ENCODE data around the gene QKI. TPM values are rescaled to one million over a fixed set of nuclear protein-coding genes. Genes with fewer than 3 reads are reported as not detected.

QKI gene
- total and polyA plus RNA-seq, 2 donors (not counting 1 experiment from before 2014, with no cell fraction given) = 129 to 224 TPM

DNA sequence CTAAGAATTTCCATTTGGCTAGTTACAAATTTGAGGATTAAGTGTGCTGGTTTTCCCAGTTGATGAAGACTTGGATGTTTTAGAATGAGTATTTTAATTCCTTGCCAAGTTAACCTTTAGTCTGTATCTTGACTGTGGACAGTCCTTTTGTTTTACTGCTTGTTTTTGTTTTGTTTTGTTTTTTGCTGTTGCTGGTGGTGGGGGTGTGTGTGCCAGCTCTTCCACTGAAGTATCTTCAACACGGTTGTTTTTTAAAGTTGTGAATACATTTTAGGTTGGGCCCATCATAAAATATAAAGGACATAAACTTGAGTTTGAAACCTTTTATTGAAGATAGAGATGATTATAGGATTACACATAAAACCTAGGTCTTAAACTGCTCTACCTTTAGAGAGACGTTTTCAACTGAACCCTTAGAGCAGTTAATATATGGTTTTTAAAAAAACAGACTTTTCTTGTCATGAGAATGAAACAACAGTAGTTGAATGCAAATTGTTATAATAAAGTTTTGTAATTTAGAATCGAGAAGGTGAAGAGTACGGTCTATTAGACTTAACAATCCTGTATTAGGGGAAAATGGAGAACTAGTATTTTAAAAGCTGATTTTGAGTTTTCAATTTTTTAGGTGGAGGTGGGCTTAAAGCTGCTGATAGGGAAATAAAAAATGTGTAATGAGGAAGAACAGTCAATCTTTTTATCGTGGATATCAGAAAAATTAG is 4.0 kb downstream of the QKI start:
- Histone ChIP-seq H3K79me2 (ENCODE audit: control insufficient read depth, insufficient read depth, low read length) (peaks cover 82% of the 10 kb centered on the region), H2AFZ (ENCODE audit: low read length) (no peak overlapping the region), H3K9me3 (ENCODE audit: control insufficient read depth, insufficient read depth, low read depth, low read length) (no peaks in the 10 kb centered on the region), H3K4me1 (ENCODE audit: control insufficient read depth, extremely low read depth, insufficient read depth, low read length) (peaks cover 6% of the 10 kb centered on the region), H3K27ac (ENCODE audit: insufficient read depth, low read length) (peak overlapping the region; percentile 0), H3K36me3 (ENCODE audit: control insufficient read depth, insufficient read depth, low read length) (no peaks in the 10 kb centered on the region), H3K4me2 (ENCODE audit: extremely low read depth, insufficient read depth, low read length) (peak overlapping the region; percentile 76), H3K27me3 (ENCODE audit: control insufficient read depth, insufficient read depth, low read length) (no peaks in the 10 kb centered on the region), H3K9ac (ENCODE audit: insufficient read depth, low read length) (no peak overlapping the region), H4K20me1 (ENCODE audit: control insufficient read depth, extremely low read depth, insufficient read depth, low read length) (no peaks in the 10 kb centered on the region), H3K4me3 (replicated peaks in 1 of 4; ENCODE audit: control extremely low read depth in 1 of 4, insufficient read depth in 1 of 4, low read depth in 3 of 4, low read length in 4 of 4) (peak overlapping the region; percentile 26 to 95 (median 60))
- TF ChIP-seq EZH2 (IDR thresholded peaks at IDR 0.05; ENCODE audit: low read length, missing control alignments) = no peak
- TF ChIP-seq, protein P1, sequence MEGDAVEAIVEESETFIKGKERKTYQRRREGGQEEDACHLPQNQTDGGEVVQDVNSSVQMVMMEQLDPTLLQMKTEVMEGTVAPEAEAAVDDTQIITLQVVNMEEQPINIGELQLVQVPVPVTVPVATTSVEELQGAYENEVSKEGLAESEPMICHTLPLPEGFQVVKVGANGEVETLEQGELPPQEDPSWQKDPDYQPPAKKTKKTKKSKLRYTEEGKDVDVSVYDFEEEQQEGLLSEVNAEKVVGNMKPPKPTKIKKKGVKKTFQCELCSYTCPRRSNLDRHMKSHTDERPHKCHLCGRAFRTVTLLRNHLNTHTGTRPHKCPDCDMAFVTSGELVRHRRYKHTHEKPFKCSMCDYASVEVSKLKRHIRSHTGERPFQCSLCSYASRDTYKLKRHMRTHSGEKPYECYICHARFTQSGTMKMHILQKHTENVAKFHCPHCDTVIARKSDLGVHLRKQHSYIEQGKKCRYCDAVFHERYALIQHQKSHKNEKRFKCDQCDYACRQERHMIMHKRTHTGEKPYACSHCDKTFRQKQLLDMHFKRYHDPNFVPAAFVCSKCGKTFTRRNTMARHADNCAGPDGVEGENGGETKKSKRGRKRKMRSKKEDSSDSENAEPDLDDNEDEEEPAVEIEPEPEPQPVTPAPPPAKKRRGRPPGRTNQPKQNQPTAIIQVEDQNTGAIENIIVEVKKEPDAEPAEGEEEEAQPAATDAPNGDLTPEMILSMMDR (conservative IDR thresholded peaks at IDR 0.05 in 1 of 2, IDR thresholded peaks at IDR 0.05 in 1 of 2; ENCODE audit: low read depth in 1 of 2, low read length in 2 of 2) = no peak
- no peak for DNase-seq (ENCODE audit: low read depth in 2 of 2)

DNA sequence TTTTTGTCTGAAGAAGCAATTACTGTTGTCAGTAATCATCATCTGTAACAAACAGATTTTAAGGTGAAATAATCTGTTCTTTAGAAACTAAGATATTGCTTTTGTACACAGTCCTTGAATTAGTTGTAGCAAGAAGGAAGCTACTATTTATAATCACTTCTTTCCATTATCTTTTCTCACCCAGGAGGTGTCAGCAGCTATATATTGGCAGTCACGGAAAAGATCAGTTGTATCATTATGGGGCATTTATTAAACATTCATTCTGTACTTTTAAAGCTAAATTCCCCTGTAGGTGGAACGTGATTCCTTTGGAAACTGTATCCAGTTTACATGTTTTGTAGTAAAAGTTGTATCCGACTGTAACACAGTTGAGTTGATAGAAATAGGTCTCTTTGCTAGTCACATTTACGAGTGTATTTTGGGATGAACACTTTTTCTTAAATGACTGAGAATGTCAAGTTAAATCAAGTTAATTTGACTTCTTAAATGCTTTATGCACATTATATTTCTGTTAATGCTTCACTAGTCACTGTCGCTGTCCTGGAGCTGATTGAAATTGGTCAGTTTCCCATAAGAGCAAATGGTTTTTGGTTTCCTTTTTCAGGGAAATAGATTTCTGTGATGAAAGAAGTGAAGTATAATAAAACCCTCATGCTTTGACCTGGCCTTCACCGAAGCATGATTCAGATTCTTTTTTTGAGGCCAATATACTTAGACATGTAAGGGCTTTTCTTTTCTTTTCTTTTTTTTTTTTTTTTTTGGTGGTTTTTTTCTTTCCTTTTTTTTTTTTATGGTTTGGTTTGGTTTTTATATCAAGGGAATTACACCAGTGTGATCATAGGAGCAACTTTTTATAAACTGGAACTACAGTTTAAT is 5.1 kb downstream of the QKI start:
- Histone ChIP-seq H3K4me3 (replicated peaks in 1 of 4; ENCODE audit: control extremely low read depth in 1 of 4, insufficient read depth in 1 of 4, low read depth in 3 of 4, low read length in 4 of 4) (peak overlapping the region; percentile 16 to 95 (median 60)), H3K4me2 (ENCODE audit: extremely low read depth, insufficient read depth, low read length) (peak overlapping the region; percentile 76), H3K9me3 (ENCODE audit: control insufficient read depth, insufficient read depth, low read depth, low read length) (no peaks in the 10 kb centered on the region), H3K27ac (ENCODE audit: insufficient read depth, low read length) (no peak overlapping the region), H3K27me3 (ENCODE audit: control insufficient read depth, insufficient read depth, low read length) (no peaks in the 10 kb centered on the region), H2AFZ (ENCODE audit: low read length) (no peak overlapping the region), H3K4me1 (ENCODE audit: control insufficient read depth, extremely low read depth, insufficient read depth, low read length) (peaks cover 6% of the 10 kb centered on the region), H3K36me3 (ENCODE audit: control insufficient read depth, insufficient read depth, low read length) (no peaks in the 10 kb centered on the region), H4K20me1 (ENCODE audit: control insufficient read depth, extremely low read depth, insufficient read depth, low read length) (peaks cover 2% of the 10 kb centered on the region), H3K9ac (ENCODE audit: insufficient read depth, low read length) (no peak overlapping the region), H3K79me2 (ENCODE audit: control insufficient read depth, insufficient read depth, low read length) (peaks cover 94% of the 10 kb centered on the region)
- peak; percentile 53 to 74 for DNase-seq (ENCODE audit: low read depth in 2 of 2)
- TF ChIP-seq, protein P1 (conservative IDR thresholded peaks at IDR 0.05 in 1 of 2, IDR thresholded peaks at IDR 0.05 in 1 of 2; ENCODE audit: low read depth in 1 of 2, low read length in 2 of 2) = no peak
- no peak for TF ChIP-seq EZH2 (IDR thresholded peaks at IDR 0.05; ENCODE audit: low read length, missing control alignments)

DNA sequence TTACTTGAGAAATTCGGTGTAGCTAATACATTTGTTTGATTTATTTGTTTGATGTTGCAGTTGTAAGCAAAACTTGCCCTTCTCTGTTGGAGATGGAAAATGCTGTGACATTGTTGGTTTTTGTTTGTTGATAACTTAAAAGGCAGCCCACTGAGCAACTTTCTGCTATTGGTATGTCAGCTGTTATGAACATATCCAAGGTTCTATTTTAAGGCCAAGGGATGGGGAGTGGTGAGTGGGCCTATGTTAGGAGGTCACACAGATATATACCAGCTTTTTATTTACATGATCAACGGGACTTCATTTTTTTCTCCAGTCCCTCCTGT is 5.7 kb downstream of the QKI start:
- Histone ChIP-seq H2AFZ (ENCODE audit: low read length) (no peak overlapping the region), H3K9ac (ENCODE audit: insufficient read depth, low read length) (no peak overlapping the region), H3K4me1 (ENCODE audit: control insufficient read depth, extremely low read depth, insufficient read depth, low read length) (peaks cover 6% of the 10 kb centered on the region), H3K4me3 (replicated peaks in 1 of 4; ENCODE audit: control extremely low read depth in 1 of 4, insufficient read depth in 1 of 4, low read depth in 3 of 4, low read length in 4 of 4) (peak overlapping the region in 2 of 4 experiments; percentile 80 to 95), H3K4me2 (ENCODE audit: extremely low read depth, insufficient read depth, low read length) (peak overlapping the region; percentile 76), H3K27ac (ENCODE audit: insufficient read depth, low read length) (no peak overlapping the region), H3K36me3 (ENCODE audit: control insufficient read depth, insufficient read depth, low read length) (no peaks in the 10 kb centered on the region), H3K79me2 (ENCODE audit: control insufficient read depth, insufficient read depth, low read length) (peaks cover 97% of the 10 kb centered on the region), H3K9me3 (ENCODE audit: control insufficient read depth, insufficient read depth, low read depth, low read length) (no peaks in the 10 kb centered on the region), H3K27me3 (ENCODE audit: control insufficient read depth, insufficient read depth, low read length) (no peaks in the 10 kb centered on the region), H4K20me1 (ENCODE audit: control insufficient read depth, extremely low read depth, insufficient read depth, low read length) (peaks cover 2% of the 10 kb centered on the region)
- TF ChIP-seq, protein P1 (conservative IDR thresholded peaks at IDR 0.05 in 1 of 2, IDR thresholded peaks at IDR 0.05 in 1 of 2; ENCODE audit: low read depth in 1 of 2, low read length in 2 of 2) = no peak
- no peak for TF ChIP-seq EZH2 (IDR thresholded peaks at IDR 0.05; ENCODE audit: low read length, missing control alignments)
- DNase-seq (ENCODE audit: low read depth in 2 of 2) = peak in 1 of 2 donors; percentile 40
